ENCODE measurements around the gene TRAF1. TPM values are rescaled to one million over a fixed set of nuclear protein-coding genes. Genes with fewer than 3 reads are reported as not detected.

TRAF1 gene
- total RNA-seq, 3 donors from 2014 or later (not counting 1 experiment from before 2014, with no cell fraction given), result 23.4 to 33.9 (median 30.5) TPM

DNA sequence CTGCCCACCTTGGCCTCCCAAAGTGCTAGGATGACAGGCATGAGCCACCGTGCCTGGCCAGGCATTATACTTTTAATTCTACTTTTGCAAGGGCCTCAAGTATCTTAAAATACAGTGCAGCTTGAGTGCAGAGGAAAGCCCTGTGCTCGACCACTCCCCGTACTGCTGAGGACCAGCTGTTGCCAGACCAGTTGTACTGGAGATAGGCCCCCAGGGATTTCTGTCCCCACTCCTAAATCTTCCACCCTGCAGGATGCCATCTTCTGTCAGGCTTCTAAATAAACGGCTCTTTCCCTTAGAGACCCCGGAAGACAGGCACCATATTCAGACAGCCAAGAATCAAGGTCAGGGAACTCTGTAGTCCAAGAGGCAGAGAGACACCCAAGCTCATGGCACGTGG lies 67.2 kb downstream of the TRAF1 start:
- H3K4me3 Mint-ChIP-seq, result no peak overlapping the region
- H3K27ac Mint-ChIP-seq, result no peak overlapping the region
- Histone ChIP-seq H3K4me3 (ENCODE audit: low read length) (no peak overlapping the region), H3K9me3 (ENCODE audit: control insufficient read depth, insufficient read depth, low read length) (no peaks in the 10 kb centered on the region), H3K4me1 (ENCODE audit: control insufficient read depth, insufficient read depth, low read length) (no peaks in the 10 kb centered on the region), H3K27ac (ENCODE audit: low read length) (no peak overlapping the region), H3K27me3 (ENCODE audit: control insufficient read depth, insufficient read depth, low read length) (no peaks in the 10 kb centered on the region), H3K36me3 (ENCODE audit: control insufficient read depth, insufficient read depth, low read length) (peaks cover 56% of the 10 kb centered on the region)
- 96% methylated on average over 6 of the region's 6 CpGs for WGBS (ENCODE audit: insufficient coverage)
- DNase-seq (no peak), ATAC-seq (no peak)
- H3K9me3 Mint-ChIP-seq, result no peaks in the 10 kb centered on the region
- no peaks in the 10 kb centered on the region for H3K27me3 Mint-ChIP-seq (ENCODE audit: low read depth in 2 of 2)
- intact Hi-C loops (cut with micrococcal nuclease), result no loop called here
- H3K36me3 Mint-ChIP-seq, result peaks cover 9% of the 10 kb centered on the region
- peaks cover 0 to 4% of the 10 kb centered on the region in 2 donors for H3K4me1 Mint-ChIP-seq
- TF ChIP-seq, protein P1, sequence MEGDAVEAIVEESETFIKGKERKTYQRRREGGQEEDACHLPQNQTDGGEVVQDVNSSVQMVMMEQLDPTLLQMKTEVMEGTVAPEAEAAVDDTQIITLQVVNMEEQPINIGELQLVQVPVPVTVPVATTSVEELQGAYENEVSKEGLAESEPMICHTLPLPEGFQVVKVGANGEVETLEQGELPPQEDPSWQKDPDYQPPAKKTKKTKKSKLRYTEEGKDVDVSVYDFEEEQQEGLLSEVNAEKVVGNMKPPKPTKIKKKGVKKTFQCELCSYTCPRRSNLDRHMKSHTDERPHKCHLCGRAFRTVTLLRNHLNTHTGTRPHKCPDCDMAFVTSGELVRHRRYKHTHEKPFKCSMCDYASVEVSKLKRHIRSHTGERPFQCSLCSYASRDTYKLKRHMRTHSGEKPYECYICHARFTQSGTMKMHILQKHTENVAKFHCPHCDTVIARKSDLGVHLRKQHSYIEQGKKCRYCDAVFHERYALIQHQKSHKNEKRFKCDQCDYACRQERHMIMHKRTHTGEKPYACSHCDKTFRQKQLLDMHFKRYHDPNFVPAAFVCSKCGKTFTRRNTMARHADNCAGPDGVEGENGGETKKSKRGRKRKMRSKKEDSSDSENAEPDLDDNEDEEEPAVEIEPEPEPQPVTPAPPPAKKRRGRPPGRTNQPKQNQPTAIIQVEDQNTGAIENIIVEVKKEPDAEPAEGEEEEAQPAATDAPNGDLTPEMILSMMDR (IDR thresholded peaks at IDR 0.05), result no peak

DNA sequence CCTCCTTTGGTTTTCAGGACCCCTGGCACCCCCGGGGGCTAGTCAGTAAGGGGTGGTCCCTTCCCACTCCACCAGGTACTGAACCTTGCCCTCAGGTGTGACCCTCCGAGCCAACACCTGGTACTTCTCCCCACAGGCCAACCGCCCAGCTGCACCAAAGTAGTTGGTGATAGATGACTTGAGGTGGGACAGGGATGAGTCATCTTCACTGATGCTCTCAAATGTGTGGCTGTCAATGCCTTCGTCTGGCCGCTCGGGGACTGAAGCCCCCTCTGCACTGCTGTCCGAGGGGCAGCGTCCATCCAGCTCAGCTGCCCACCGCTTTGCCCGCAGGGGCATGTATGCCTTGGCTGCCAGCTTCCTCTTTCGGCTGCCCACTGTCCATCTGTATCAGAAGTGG lies 68.7 kb downstream of the TRAF1 start:
- H3K27ac Mint-ChIP-seq, result no peak overlapping the region
- WGBS (ENCODE audit: insufficient coverage), result 97% methylated on average over 10 of the region's 11 CpGs
- no peaks in the 10 kb centered on the region for H3K9me3 Mint-ChIP-seq

DNA sequence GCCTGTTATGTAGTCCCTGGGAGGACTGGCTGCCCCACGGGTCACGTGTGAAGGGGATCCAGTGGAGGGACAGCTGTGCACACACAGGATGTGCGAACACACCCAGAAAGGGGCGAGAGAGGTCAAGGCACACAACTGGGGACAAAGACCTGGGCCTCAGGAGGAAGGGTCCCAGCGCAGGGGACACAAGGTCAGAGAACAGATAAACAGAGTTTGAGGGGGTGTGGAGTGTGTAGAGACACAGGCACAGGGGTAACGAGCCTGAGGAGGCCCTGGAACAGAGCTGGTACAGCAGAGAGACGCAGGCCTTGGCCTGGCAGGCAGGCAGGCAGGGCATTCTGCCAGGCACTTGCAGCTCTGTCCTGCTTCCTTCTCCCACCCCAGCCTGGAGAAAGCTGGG lies 69.1 kb downstream of the TRAF1 start:
- DNase-seq (no peak), ATAC-seq (no peak)
- intact Hi-C loops (cut with micrococcal nuclease), result no loop called here
- Mint-ChIP-seq H3K27ac (peak overlapping the region in 1 of 2 donors; percentile 48), H3K9me3 (no peaks in the 10 kb centered on the region), H3K36me3 (peaks cover 9% of the 10 kb centered on the region), H3K4me1 (peaks cover 0 to 3% of the 10 kb centered on the region in 2 donors), H3K27me3 (ENCODE audit: low read depth in 2 of 2) (no peaks in the 10 kb centered on the region), H3K4me3 (no peak overlapping the region)
- peaks cover 54% of the 10 kb centered on the region for H3K36me3 ChIP-seq (ENCODE audit: control insufficient read depth, insufficient read depth, low read length)
- H3K4me3 ChIP-seq (ENCODE audit: low read length), result no peak overlapping the region
- no peaks in the 10 kb centered on the region for H3K9me3 ChIP-seq (ENCODE audit: control insufficient read depth, insufficient read depth, low read length)
- H3K27ac ChIP-seq (ENCODE audit: low read length), result no peak overlapping the region
- TF ChIP-seq, protein P1 (IDR thresholded peaks at IDR 0.05), result no peak
- H3K27me3 ChIP-seq (ENCODE audit: control insufficient read depth, insufficient read depth, low read length), result no peaks in the 10 kb centered on the region
- 95% methylated on average over 7 of the region's 7 CpGs for WGBS (ENCODE audit: insufficient coverage)
- no peaks in the 10 kb centered on the region for H3K4me1 ChIP-seq (ENCODE audit: control insufficient read depth, insufficient read depth, low read length)

More for the DNA sequence above, 68.7 kb downstream of the TRAF1 start:
- no peak overlapping the region for H3K4me3 ChIP-seq (ENCODE audit: low read length)
- no peaks in the 10 kb centered on the region for H3K9me3 ChIP-seq (ENCODE audit: control insufficient read depth, insufficient read depth, low read length)
- H3K4me3 Mint-ChIP-seq, result no peak overlapping the region
- no peaks in the 10 kb centered on the region for H3K27me3 ChIP-seq (ENCODE audit: control insufficient read depth, insufficient read depth, low read length)
- DNase-seq (no peak), ATAC-seq (no peak)
- peaks cover 0 to 2% of the 10 kb centered on the region in 2 donors for H3K4me1 Mint-ChIP-seq
- no peak overlapping the region for H3K27ac ChIP-seq (ENCODE audit: low read length)
- TF ChIP-seq, protein P1 (IDR thresholded peaks at IDR 0.05), result no peak
- H3K27me3 Mint-ChIP-seq (ENCODE audit: low read depth in 2 of 2), result no peaks in the 10 kb centered on the region
- H3K36me3 Mint-ChIP-seq, result peaks cover 9% of the 10 kb centered on the region
- peaks cover 57% of the 10 kb centered on the region for H3K36me3 ChIP-seq (ENCODE audit: control insufficient read depth, insufficient read depth, low read length)
- no peaks in the 10 kb centered on the region for H3K4me1 ChIP-seq (ENCODE audit: control insufficient read depth, insufficient read depth, low read length)
- intact Hi-C loops (cut with micrococcal nuclease), result no loop called here

DNA sequence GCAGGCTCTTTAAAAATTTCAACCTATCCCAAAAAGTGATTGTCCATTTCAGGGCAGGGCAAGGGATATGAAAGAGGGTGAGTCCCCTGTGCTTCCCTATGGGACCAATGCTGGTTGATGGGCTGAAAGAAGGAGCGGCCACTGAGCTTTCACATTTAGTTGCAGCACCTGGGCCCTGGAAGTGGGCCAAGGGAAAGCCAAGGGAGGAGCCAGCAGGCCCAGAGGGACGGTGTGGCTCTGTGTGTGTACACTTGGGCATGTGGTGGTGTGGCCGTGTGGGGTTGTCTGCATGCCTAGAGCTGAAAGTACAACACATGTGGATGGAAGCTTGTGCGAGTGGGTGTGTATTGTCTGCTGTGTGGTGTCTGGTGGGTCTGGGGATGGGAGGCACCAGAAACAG lies 69.9 kb downstream of the TRAF1 start:
- ATAC-seq, result no peak
- Histone ChIP-seq H3K9me3 (ENCODE audit: control insufficient read depth, insufficient read depth, low read length) (no peaks in the 10 kb centered on the region), H3K4me1 (ENCODE audit: control insufficient read depth, insufficient read depth, low read length) (no peaks in the 10 kb centered on the region), H3K27ac (ENCODE audit: low read length) (no peak overlapping the region), H3K4me3 (ENCODE audit: low read length) (no peak overlapping the region), H3K36me3 (ENCODE audit: control insufficient read depth, insufficient read depth, low read length) (peaks cover 49% of the 10 kb centered on the region), H3K27me3 (ENCODE audit: control insufficient read depth, insufficient read depth, low read length) (no peaks in the 10 kb centered on the region)
- H3K4me3 Mint-ChIP-seq, result no peak overlapping the region
- peaks cover 0 to 4% of the 10 kb centered on the region in 2 donors for H3K4me1 Mint-ChIP-seq
- WGBS (ENCODE audit: insufficient coverage), result 96% methylated on average over 4 of the region's 4 CpGs
- TF ChIP-seq, protein P1 (IDR thresholded peaks at IDR 0.05), result no peak
- peaks cover 9% of the 10 kb centered on the region for H3K36me3 Mint-ChIP-seq
- no peak for DNase-seq
- no peaks in the 10 kb centered on the region for H3K9me3 Mint-ChIP-seq
- no peaks in the 10 kb centered on the region for H3K27me3 Mint-ChIP-seq (ENCODE audit: low read depth in 2 of 2)
- H3K27ac Mint-ChIP-seq, result no peak overlapping the region
- intact Hi-C loops (cut with micrococcal nuclease), result no loop called here
